HTERT RPE-1 (cell line): Measurements from ENCODE around the gene SH3RF2.

ENCODE experiments used
- in situ Hi-C: fragments of 300-500 bp; cut with MboI; formaldehyde crosslinking; loops from 4 replicates; pipeline ENCODE4 v1.14.3; 2020; ENCODE audit warnings: low sequenced_read_pairs

Gene SH3RF2

DNA sequence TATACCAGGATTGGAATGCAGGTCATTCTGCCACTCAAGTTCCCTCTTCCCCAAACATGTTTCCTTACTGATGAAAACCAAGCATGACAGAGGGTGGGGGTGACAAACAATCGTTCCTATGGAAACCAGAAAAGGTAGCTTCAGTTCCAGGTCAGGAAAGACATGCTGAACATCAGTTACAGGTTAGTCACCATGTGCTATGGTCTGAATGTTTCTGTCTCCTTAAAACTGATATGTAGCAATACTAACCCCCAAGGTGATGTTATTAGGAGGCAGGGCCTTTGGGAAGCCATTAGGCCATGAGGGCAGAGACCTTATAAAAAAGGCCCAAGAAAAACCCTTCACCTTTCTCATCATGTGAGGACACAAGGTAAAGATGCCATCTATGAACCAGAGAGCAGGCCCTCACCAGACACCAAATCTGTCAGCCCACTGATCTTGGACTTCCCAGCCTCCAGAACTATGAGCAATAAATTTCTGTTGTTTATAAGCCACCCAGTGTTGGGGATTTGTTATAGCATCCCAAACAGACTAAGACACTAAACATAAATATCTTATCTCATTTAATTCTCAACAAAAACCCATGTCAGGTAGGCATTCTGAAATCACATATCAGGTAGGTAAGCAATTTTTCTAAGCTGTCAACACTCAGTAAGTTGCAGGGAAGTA, 15.7 kb upstream of the SH3RF2 start:
- in situ Hi-C loops, result no loop called here

DNA sequence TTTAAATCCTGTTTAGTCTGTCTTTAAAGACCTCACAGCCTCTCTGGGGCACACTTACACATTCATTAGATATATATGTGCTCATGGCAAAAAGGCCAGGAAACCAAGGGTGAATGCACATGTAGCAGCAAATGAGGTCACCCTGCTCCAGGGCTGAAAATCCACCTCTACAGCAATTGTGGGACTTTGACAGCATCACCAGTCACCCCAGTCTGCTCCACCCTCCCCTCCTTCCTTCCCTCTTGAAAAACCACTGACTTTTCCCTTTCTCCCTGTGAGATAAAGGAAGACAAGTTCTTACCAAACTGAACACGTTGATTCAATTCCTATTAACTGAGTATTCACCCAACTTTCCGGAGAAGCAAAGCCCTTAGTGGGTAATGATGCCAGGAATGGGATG, 15.2 kb upstream of the SH3RF2 start:
- in situ Hi-C loops, result no loop called here

DNA sequence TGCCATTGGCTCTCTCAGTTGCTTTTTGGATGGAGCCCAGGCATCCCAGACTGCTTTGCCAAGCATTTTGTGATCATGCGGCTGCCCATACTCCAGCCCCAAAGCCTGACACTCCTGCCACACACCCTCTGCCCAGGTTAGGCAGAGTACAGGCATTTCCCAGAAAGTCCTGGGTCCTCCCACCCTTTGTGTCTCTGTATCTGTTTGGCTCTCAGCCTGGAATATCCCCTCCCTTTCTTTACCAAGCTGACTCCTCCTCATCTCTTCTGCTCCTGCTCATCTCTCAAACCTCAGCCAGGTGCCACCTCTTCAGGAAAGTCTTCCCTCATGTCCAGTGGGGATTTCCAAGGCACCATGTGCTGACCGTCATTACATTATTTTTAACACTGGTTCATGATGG, 14.3 kb upstream of the SH3RF2 start:
- in situ Hi-C loops, result no loop called here

DNA sequence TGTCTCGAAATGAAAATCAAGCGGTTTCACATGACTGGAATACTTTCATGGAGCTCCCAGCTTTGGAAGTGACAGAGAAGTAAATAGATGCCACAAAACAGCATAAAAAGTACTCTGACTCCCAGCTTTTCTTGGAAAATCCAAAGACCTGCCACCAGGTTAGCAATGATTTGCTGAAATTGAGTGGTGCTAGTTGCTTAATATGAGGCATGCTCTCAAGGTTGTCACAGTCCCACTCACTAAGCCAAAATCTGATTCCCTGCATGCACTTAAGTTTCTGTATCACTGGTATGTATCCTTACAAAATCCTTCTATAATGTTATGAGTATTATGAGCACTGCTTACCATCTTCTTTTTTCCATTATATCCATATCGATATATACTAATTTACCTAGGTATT, 13.0 kb upstream of the SH3RF2 start:
- in situ Hi-C loops, result no loop called here

DNA sequence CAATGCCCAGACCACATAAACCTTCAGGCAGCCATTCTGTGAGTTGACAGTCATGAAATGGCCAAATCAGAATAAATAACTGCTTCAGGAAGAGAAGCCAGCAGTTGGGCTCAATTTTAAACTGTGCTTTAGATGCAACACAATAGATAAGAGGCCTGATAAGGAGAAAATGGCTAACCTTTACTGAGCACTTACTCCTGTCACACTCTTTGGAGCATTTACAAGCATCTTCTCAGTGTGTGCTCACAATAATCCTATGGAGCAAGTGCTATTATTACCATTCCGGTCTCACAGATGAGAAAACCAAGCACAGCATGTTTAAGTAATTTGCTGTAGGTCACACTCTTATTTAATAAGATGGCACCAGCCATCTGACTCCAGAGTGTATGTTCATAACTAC, 11.5 kb upstream of the SH3RF2 start:
- in situ Hi-C loops, result no loop called here

DNA sequence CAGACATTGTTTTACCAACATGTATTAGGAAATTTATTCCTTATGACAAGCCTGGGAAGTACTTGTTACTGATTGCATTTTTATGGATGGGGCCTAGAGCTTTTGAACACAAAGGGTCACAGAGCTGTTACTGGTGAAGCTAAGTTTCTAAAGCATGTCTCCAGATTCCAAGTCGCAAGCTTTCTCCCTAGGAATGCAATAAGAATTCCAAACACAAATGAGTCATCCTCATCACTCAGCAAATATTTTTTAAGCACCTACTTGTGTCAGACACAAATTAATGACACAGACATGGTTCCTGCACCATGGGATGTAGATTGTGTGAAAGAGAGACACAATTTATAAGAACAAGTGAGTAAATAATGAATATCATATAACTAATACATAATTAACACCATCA, 11.0 kb upstream of the SH3RF2 start:
- in situ Hi-C loops, result no loop called here

DNA sequence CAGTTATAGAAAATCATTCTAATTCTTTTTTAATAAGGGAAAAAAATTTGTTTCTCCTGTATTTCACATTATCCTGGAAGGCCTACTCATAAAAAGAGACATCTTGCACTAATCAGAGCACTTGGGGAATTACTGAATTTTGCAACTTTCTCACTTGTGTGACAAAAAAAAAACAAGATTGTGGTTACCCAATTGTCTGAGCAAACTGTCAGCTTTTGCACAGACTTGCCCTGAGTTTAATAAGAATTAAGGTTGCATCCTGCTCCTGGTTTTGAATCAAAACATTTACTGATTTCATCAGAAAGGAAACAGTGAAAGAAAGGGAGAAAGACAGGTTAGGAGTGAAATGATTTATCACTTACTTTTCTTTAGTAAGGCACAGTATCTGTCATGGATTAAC, 10.6 kb upstream of the SH3RF2 start:
- in situ Hi-C loops, result no loop called here

DNA sequence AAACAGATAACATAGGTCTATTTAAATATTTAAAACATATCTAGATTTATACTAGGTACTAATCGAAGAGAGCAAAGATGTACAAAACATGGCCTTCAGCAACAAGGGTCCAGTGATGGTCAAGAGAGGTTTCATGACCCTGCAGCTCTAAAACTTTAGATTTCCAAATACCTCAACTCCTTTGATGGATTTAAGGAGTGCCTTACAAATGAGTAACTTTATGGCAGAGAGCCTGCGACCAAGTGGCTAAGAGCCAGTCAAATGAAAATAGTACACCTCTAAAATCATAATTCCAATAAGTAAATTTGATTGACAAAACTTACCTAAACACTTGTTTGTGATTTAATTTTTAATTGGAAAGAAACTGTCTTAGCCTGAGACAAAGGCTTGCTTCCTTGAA, 4.7 kb upstream of the SH3RF2 start:
- in situ Hi-C loops, result no loop called here

DNA sequence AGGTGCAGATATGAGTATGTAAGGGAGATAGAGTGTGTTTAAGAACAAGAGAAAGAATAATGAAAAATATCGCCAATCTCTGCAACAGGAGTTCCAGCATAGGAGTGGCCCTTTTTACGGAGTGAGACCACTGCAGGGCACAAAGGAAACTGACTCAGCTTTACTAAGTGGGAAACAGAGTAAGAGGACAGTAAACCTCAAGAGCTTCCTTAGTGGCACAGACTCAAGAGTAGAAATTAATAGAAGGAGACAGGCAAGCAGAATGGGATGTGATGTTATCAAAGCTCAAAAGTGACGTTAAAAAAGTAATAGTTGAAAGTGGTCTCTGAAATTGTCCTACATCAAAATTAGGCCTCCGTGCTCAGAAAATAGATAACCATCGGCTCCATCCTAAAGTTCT, 2.1 kb upstream of the SH3RF2 start:
- in situ Hi-C loops, result no loop called here

DNA sequence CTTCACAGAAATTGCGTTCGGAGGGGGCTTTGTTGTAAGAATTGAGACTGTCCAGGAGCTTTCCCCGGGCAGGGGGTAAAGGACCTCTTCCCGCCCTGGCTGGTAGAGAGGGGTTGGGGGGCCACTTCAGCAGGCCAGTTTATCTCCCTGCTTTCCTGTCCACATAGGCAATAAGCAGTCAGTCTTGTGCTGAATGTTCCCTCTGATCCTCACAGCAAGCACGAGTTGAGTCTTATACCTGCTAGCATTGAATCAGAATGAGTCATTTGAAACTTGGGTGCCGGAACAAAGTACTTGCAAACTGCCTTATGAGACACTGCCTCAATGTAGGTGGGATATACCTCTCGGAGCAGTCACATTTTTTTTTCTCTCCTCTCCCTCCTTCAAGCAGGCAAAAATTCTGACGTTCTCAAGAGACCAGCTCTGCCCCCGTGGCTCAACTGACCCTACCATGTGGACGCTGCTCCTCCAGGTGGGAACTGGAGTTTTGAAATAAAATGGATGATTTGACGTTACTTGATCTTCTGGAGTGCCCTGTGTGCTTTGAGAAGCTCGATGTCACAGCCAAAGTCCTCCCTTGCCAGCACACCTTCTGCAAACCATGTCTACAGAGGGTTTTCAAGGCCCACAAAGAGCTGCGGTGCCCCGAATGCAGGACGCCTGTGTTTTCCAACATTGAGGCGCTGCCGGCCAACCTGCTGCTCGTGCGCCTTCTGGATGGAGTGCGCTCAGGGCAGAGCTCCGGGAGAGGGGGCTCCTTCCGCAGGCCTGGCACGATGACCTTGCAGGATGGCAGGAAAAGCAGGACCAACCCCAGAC, 1.3 kb downstream of the SH3RF2 start:
- in situ Hi-C loops, result no loop called here

DNA sequence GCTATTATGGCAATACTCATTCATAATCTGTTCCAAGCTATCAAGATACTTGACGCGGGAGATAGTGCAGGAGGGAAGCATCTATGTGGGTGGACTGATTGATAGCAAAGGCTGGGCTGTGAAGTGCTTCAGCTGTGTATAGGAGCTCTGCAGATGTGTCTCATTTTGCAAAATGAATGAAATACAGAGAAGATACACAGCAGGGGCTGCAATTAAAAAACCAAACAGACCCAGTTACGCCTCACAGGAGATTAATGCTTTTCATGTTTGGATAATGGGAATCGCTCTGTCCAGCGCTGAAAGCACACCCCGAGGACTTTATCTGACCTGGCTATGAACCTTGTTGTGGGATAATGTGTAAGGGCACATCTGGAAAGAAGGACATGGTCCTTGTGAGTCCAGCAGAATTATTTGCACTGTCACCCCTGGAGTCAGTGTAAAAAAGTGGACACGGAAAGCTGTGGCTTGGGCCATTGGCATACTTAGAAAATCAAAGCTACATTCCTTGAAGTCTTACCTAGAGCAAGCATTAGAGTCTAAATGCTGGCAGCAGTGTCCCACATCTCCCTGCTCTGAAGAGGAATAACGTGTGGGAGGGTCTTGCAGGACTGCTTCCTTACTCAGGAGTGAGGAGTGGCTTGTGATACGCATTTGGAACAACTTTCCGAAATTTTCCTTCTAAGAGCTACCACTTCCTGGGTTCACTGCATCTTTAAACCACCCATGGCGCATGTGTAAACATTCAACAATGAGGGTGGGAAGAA, 2.6 kb downstream of the SH3RF2 start:
- in situ Hi-C loops, result no loop called here

DNA sequence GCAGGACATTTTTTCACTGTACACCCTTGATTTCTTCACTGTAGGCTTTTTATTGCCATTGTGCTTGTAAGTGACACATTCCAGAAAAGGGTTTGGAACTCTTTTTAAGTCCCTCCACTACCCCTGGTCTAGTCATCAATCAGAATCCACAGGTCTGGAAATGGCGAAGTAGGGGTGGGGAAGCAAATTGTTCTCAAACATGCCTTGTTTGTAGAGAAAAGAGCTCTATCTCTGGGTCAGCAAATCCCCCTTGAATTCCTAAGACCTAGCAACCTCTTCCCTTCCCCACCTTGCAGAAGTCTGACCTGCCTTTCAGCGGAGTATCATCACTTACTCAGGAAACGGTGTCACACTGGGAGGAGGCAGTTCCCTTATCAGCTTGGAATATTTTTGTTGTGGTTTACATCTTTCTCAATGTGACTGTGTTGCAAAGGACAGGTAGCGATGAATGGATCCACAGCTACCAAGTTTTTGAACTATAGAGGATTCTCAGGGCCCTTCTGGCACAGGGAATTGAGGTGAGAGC, 3.2 kb downstream of the SH3RF2 start:
- in situ Hi-C loops, result no loop called here

DNA sequence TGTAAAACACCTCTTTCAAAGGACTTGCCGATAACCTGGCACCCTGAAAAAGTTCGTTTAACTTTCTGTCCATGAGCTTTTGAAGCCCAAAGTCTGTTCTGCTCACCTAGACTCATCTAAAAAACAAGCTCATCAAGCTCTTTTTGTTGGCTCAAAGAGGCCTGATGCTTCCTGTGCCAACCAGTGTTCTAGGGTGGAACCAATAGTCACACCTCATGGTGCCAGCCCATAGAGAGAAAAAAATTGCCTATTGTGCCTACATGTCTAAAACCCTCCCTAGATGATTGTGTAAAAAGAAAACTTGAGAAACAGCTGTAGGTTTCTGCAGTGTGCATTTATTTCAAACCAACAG, 4.7 kb downstream of the SH3RF2 start:
- in situ Hi-C loops, result no loop called here

DNA sequence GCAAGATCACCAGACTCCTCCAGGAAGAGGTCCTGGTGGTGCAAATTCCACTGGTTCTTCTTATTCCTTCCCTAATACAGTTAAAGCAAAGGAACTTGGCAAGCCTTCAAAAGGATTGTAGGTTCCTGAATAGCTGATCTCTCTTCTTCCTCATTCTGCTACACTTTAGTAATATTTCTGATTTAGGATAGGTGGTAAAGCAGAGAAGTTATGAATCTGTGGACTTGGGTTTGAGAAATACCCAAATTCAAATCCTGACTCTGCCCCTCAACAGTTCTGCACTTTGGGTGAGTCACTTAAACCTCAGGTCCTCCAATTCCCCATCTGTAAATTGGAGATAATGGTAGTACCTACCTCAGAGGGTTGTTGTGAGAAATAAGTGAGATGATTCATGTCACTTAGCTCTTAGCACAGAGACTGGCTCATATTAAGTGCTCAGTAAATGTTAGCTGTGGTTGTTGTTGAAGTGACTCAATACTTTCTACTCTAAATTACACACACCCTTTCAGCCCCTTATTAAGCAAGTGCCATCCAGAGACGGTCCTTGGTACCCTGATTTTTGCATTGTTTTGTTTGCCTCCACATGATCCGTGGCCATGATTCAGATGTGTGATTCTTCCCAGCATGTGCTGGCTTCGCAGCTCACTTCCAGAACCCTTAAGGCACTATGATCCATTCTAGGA, 5.2 kb downstream of the SH3RF2 start:
- in situ Hi-C loops, result no loop called here

DNA sequence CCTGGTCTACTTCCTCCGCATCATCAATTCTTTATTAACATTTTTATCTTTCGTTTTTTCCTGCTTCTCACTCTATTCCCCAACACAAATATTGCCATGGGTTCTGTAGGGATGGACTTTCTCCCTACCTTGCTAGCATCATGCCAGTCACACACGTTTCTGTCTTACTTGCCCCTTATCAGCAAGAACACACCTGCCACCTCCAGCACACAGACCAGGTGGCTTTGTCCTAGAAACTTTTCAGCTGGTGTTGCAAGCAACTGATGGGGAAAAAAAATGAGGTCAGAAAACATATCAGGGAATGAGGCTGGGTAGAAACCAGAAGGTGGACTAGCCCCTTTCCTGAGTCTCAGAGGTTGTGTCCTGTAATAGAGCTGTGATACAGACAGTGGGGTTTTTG, 5.8 kb downstream of the SH3RF2 start:
- in situ Hi-C loops, result no loop called here

DNA sequence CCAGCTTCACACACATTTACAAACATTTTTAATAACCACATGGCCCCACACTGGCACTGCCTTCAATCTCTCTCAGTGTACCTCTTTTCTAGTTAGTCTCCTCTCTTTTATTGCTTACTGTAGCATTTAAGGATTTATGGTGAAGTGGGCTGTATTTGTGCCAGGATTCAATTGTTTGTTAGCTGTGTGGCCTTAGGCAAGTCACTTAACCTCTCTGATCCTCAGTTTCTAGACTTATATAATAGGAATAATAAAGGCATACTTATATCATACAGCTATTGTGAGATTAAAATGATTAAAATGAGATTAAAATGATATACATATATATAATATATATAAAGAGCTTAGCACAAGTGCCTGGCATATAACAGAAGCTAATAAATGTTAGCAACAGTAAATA, 6.4 kb downstream of the SH3RF2 start:
- in situ Hi-C loops, result no loop called here

DNA sequence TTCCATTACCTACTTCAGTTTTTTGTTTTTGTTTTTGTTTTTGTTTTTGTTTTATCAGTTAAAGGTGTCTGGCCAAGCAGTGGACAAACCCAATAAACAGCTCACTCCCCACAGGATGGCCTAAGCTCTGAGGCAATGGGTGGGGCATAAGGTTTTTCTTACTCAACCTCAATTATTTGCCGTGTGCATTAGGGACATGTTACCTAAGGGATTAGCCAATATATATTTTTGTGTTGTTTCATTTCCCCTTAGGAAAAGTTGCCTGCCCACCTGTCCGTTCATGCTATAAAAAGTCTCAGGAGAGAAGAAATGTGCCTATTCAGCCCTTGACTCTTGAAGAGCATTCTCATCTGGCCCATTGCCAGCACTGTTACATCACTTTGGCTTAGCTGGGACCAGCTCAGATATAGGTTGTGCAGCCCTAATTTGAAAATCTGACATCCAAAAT, 7.3 kb downstream of the SH3RF2 start:
- in situ Hi-C loops, result no loop called here

DNA sequence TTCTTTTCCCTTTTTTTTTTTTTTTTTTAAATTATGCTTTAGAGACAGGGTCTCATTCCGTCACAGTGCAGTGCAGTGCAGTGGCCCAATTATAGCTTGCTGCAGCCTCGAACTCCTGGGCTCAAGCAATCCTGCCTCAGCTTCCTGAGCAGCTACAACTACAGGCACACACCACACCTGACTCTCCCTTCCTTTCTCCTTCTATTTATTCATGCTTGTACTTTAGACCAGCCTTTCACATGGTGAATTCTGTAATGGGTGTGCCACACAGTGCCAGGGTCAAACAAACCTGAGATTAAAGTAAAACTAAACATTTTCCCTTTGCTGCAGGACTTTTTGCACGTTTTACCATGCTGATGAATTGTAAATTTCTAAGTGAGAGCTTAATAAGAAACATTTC, 8.0 kb downstream of the SH3RF2 start:
- in situ Hi-C loops, result no loop called here

DNA sequence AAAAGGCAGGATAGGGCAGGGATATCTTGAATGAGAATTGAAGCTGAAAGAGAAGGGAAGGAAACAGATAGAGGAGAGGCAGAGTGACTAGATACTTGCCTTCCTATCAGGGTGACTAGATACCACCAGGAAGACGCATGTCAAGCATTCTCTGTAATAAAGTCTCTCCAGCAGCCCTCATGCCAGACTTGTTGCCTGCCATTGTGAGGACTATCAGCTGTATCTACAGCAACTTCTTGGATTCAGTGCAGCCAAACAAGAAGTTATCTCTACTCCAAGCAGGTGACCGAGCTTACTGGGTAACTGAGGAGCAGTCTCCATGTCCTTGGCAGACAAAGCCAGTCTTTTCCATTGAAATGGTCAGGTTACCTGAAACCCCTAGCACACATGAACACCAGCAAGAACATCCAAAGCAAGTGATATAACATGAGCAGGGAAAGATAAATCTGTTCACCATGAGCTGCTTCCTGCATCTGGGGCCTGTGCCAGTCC, 9.3 kb downstream of the SH3RF2 start:
- in situ Hi-C loops, result no loop called here

DNA sequence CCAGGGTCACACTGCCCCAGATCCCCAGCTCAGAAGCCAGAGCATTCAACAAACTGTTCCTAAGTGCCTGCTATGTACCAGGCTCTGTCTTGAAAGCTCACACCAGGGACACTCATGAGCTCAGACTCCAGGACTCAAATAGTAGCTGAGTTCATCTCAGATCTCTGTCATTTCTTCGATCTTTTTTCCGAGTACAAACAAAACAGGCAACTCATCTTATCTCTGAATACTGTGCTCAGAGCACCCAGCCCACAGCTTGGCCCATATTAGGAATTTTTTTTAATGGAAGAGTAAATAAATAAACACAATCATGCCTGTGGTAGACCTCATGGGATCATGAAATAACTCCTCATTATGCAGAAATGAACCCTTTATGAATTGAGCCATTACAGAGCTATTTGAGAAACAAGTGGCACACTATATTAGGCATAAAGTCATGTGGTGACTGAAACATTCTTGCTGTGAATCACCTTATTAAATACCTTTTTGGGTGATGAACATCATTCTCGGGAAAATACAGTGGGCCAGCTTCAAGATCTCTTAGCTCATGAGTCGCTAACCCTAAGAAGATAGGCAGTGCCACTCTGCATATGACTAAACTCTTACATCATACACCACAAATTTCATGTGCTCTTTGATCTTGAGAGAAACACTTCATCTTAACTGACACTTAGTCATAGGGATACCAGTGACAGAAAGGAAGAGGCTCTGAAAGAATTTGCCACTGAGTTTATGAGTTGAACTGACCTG, 9.9 kb downstream of the SH3RF2 start:
- in situ Hi-C loops, result no loop called here
